Large intestine (tissue), 3 donors: ENCODE measurements around the gene COL23A1. TPM values are rescaled to one million over a fixed set of nuclear protein-coding genes. Genes with fewer than 3 reads are reported as not detected.

Experiments used
- DNase-seq, 2 donors: peaks; one replicate each; pipeline versions ENCODE4 v3.0.0 to v3.0.0-alpha.2; 2013
- H3K27ac ChIP-seq: one replicate; pipeline ENCODE4 v1.5.1; 2013; ENCODE audit warnings: low read length
- H3K27me3 ChIP-seq: 2 replicates; pipeline ENCODE4 v1.6.1; 2013; ENCODE audit warnings: low read length; ENCODE audit not compliant: control insufficient read depth, insufficient read depth
- H3K36me3 ChIP-seq: 2 replicates; pipeline ENCODE4 v1.6.1; 2013; ENCODE audit warnings: low read length; ENCODE audit not compliant: control insufficient read depth, insufficient read depth
- H3K4me1 ChIP-seq: one replicate; pipeline ENCODE4 v1.6.1; 2013; ENCODE audit warnings: low read length; ENCODE audit not compliant: control insufficient read depth, insufficient read depth
- H3K4me3 ChIP-seq: one replicate; pipeline ENCODE4 v1.5.1; 2013; ENCODE audit warnings: low read length
- H3K9me3 ChIP-seq: one replicate; pipeline ENCODE4 v1.6.1; 2013; ENCODE audit warnings: mild to moderate bottlenecking, low read depth, low read length, moderate library complexity; ENCODE audit not compliant: control insufficient read depth
- WGBS: methylation state at CpG from one replicate; pipeline ENCODE4 v1.1.5; 2013; ENCODE audit warnings: low lambda C conversion rate; ENCODE audit not compliant: insufficient coverage; 5-methylcytosine and 5-hydroxymethylcytosine counted together
- polyA plus RNA-seq: library from polyadenylated mRNA; unstranded; fragments of 120-200 nt; gene quantifications from one replicate; pipeline ENCODE4 v1.2.1, GENCODE V29; 2013

The COL23A1 gene
- polyA plus RNA-seq, 1 donor, result 8.9 TPM

DNA sequence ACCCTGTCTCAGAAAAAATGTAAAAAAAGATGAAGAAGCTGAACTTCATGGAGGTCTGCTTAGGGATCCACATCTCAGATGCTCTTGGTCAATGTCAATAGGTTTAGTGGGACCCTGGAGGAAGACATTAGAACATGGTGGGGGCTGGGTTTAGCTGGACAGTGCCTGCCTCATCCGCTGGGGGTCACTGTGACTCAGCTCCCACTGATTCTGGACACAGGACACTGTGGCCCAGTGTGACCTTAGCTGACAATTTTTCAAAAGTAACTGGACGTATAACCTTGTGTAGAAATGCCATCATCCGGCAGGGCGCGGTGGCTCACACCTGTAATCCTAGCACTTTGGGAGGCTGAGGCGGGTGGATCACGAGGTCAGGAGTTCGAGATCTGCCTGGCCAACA, 393.2 kb downstream of the COL23A1 start:
- H3K27me3 ChIP-seq, result peaks cover 22% of the 10 kb centered on the region
- no peak overlapping the region for H3K27ac ChIP-seq
- H3K36me3 ChIP-seq, result no peaks in the 10 kb centered on the region
- no peaks in the 10 kb centered on the region for H3K4me1 ChIP-seq
- DNase-seq, result no peak
- WGBS, result no CpG with 5 or more reads among the region's 8 CpGs
- no peak overlapping the region for H3K4me3 ChIP-seq
- no peaks in the 10 kb centered on the region for H3K9me3 ChIP-seq

DNA sequence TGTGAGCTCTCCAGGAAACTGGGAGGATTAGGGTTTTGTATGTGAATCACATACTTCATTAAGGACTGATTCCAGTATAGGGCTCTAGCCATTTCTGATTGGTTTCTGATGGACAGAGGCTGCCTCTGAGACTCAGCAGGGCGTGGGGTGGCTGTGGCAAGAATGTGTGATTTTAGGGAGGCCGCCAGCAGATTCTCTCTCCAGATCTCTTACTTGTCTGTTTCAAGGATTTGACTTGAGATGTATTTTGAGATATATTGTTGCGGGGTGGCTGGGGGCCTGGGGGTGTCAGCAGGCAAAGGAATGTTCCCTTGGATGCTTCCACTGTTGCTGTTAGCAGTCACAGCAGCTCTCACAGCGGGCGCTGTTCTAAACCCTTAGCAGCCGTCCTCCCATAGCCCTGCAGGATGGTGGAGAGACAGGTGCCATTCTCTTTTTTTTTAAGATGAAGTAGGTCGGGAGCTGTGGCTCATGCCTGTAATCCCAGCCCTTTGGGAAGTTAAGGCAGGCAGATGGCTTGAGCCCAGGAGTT, 393.8 kb downstream of the COL23A1 start:
- H3K4me3 ChIP-seq, result no peak overlapping the region
- peaks cover 22% of the 10 kb centered on the region for H3K27me3 ChIP-seq
- H3K9me3 ChIP-seq, result no peaks in the 10 kb centered on the region
- no peaks in the 10 kb centered on the region for H3K4me1 ChIP-seq
- H3K27ac ChIP-seq, result no peak overlapping the region
- no CpG with 5 or more reads among the region's 7 CpGs for WGBS
- no peak for DNase-seq
- no peaks in the 10 kb centered on the region for H3K36me3 ChIP-seq

DNA sequence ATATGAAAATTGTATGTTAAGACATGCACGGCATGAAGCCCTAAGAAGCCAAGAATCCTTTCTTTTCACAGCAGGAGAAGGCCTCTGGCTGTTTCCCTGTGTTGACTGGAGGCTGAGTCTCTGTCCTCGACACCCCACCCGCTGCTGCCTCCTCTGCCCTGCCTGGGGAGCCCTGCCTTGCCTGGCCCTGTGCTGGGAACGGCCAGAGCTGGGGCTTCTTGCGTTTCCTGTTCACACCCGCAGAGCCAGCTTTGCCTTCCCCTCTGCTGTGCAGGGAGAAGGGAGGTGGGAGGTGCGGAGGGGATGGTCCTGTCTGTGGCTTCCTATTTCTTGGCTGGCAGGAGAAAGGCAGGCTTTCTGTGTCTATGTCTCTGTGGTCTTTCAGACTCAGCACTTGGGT, 396.2 kb downstream of the COL23A1 start:
- Histone ChIP-seq H3K36me3 (no peaks in the 10 kb centered on the region), H3K4me3 (no peak overlapping the region), H3K9me3 (no peaks in the 10 kb centered on the region), H3K27ac (no peak overlapping the region), H3K27me3 (peaks cover 22% of the 10 kb centered on the region), H3K4me1 (no peaks in the 10 kb centered on the region)
- no CpG with 5 or more reads among the region's 7 CpGs for WGBS
- DNase-seq, result no peak

DNA sequence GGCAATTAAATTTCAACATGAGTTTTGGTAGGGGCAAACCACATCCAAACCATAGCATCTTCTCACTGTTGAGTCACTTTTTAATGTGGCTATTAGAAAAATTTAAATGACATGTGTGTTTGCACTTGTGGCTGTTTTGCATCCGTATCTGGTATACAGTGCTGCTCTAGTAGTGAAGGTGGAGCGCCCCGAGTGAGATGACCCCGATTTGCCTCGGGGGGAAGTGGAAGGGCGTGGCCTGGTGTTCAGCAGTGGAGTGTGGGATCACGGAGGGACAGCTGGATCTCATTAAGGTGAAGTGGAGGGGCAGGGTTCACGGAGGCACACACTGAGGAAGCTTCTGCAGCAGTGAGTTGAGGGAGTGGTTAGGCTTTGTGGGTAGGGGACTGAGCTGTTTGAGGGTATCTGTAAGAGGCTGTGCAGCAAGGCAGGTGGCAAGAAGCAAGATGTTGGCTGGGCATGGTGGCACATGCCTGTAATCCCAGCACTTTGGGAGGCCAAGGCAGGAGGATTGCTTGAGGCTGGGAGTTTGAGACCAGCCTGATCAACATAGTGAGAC, 396.9 kb downstream of the COL23A1 start:
- no peaks in the 10 kb centered on the region for H3K9me3 ChIP-seq
- 80% methylated on average over 1 of the region's 8 CpGs for WGBS
- H3K36me3 ChIP-seq, result no peaks in the 10 kb centered on the region

DNA sequence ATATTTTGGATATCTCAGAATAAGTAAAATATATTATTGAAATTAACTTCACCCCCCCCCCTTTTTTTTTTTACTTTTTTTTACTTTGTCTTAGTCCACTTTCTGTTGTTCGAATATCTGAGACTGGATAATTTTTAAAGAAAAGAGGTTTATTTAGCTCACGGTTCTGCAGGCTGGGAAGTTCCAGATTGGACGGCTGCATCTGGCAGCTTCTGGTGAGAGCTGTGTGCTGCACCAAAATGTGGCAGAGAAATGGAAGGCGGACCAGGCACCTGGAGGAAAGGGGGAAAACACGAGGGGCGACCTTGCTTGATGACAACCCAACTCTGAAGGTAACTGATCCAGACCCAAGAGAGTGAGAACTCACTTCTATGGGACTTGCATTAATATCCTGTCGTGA, 397.4 kb downstream of the COL23A1 start:
- no peaks in the 10 kb centered on the region for H3K4me1 ChIP-seq
- no peak overlapping the region for H3K4me3 ChIP-seq
- no peaks in the 10 kb centered on the region for H3K36me3 ChIP-seq
- peaks cover 22% of the 10 kb centered on the region for H3K27me3 ChIP-seq
- WGBS, result no CpG with 5 or more reads among the region's 7 CpGs
- DNase-seq, result no peak
- H3K9me3 ChIP-seq, result no peaks in the 10 kb centered on the region
- no peak overlapping the region for H3K27ac ChIP-seq

More for the DNA sequence above, 396.9 kb downstream of the COL23A1 start:
- Histone ChIP-seq H3K4me3 (no peak overlapping the region), H3K4me1 (no peaks in the 10 kb centered on the region), H3K27ac (no peak overlapping the region), H3K27me3 (peaks cover 22% of the 10 kb centered on the region)
- no peak for DNase-seq

DNA sequence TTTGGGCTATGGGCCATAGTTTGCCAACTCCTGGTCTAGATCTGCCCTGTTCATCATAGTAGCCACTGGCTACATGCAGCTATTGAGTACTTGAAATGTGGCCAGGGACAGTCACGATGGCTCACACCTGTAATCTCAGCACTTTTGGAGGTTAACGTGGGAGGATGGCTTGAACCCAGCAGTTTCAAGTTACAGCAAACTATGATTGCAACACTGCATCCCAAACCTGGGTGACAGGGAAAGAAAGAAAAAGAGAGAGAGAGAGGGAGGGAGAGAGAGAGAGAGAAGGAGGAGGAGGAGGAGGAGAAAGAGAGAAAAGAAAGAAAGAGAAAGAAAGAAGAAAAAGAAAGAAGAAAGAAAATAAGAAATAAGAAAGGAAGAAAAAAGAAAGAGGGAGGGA, 397.9 kb downstream of the COL23A1 start:
- H3K27me3 ChIP-seq, result peaks cover 22% of the 10 kb centered on the region
- H3K36me3 ChIP-seq, result no peaks in the 10 kb centered on the region
- no peak overlapping the region for H3K4me3 ChIP-seq
- no peaks in the 10 kb centered on the region for H3K4me1 ChIP-seq
- no peak overlapping the region for H3K27ac ChIP-seq
- no CpG with 5 or more reads among the region's 2 CpGs for WGBS
- no peaks in the 10 kb centered on the region for H3K9me3 ChIP-seq
- DNase-seq, result no peak

DNA sequence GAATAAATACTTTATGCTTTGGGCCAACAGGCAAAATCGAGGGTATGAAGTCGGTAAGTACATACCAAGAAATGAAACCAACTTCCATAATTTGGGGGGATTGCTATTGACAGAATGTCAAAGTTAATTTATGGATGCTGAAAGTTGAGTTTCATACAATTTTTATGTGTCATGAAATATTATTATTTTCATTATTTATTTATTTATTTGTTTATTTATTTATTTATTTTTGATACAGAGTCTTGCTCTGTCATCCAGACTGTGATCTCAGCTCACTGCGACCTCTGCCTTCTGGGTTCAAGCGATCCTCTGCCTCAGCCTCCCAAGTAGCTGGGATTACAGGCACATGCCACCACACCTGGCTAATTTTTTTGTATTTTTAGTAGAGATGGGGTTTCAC, 398.5 kb downstream of the COL23A1 start:
- no peaks in the 10 kb centered on the region for H3K9me3 ChIP-seq
- H3K27me3 ChIP-seq, result peaks cover 22% of the 10 kb centered on the region
- H3K4me3 ChIP-seq, result no peak overlapping the region
- 100% methylated on average over 2 of the region's 4 CpGs for WGBS
- no peaks in the 10 kb centered on the region for H3K4me1 ChIP-seq
- DNase-seq, result no peak
- H3K27ac ChIP-seq, result no peak overlapping the region
- no peaks in the 10 kb centered on the region for H3K36me3 ChIP-seq

DNA sequence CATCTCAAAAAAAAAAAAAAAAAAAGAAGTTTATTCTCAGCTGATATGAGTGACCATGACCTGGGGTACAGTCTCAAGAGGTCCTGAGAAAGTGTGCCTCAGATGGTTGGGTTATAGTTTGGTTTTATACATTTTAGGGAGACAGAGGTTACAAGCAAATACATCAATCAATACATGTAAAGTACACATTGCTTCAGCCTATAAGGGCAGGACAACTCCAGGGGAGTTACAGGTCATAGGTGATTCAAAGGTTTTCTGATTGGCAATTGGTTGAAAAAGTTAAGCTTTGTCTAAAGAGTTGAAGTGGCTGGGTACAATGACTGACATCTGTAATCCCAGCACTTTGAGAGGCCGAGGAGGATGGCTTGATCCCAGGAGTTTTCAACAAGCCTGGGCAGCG, 400.8 kb downstream of the COL23A1 start:
- Histone ChIP-seq H3K4me1 (no peaks in the 10 kb centered on the region), H3K4me3 (no peak overlapping the region), H3K27me3 (peaks cover 10% of the 10 kb centered on the region), H3K27ac (no peak overlapping the region), H3K36me3 (no peaks in the 10 kb centered on the region), H3K9me3 (no peaks in the 10 kb centered on the region)
- DNase-seq, result no peak
- WGBS, result no CpG with 5 or more reads among the region's 2 CpGs

Other genes with a start within 250 kb of the COL23A1 start
- 45.5 TPM for gene CLK4, start 36.7 kb upstream of the COL23A1 start, polyA plus RNA-seq
- 11.9 TPM for gene ZNF354A, start 140.3 kb upstream of the COL23A1 start, polyA plus RNA-seq